Left lung (tissue), 10 donors: Measurements from ENCODE around the gene ACOX3. TPM values are rescaled to one million over a fixed set of nuclear protein-coding genes. Genes with fewer than 3 reads are reported as not detected.

ENCODE experiments used
- ATAC-seq: fragments of 200-7000 bp; cut with Tn5 transposase; one replicate; pipeline ENCODE4 v1.9.1; 2020; ENCODE audit warnings: moderate library complexity
- DNase-seq, 4 donors: peaks; one replicate each; pipeline ENCODE4 v3.0.0-alpha.2; 2013 to 2020
- H3K27ac ChIP-seq, 2 donors: fragments of 200-600 bp; sonication (generic) in 1 of 2; one replicate each; pipeline versions ENCODE4 v1.5.0 to v1.8.0; 2020 to 2021
- H3K27me3 ChIP-seq, 2 donors: fragments of 200-600 bp; sonication (generic) in 1 of 2; one replicate each; pipeline versions ENCODE4 v1.5.0 to v1.8.0; 2020 to 2021
- H3K36me3 ChIP-seq, 2 donors: fragments of 200-600 bp; sonication (generic) in 1 of 2; one replicate each; pipeline versions ENCODE4 v1.5.0 to v1.8.0; 2020 to 2021
- H3K4me1 ChIP-seq, 2 donors: fragments of 200-600 bp; one replicate each; pipeline ENCODE4 v1.8.0; 2021
- H3K4me3 ChIP-seq, 2 donors: fragments of 200-600 bp; sonication (generic) in 1 of 2; one replicate each; pipeline versions ENCODE4 v1.5.0 to v1.8.0; 2020 to 2021; ENCODE audit warnings: mild to moderate bottlenecking in 1 of 2
- H3K9me3 ChIP-seq, 2 donors: fragments of 200-600 bp; sonication (generic) in 1 of 2; one replicate each; pipeline versions ENCODE4 v1.5.0 to v1.8.0; 2020 to 2021
- intact Hi-C, 2 donors: fragments of 100-400 bp; cut with DNase I; formaldehyde crosslinking; loops; one replicate each; pipeline versions ENCODE4 v1.11.2 to v1.14.2; 2022
- polyA plus RNA-seq, 6 donors: library from polyadenylated mRNA; unstranded; fragments of 120-200 nt; gene quantifications; one replicate each; pipeline ENCODE4 v1.2.1, GENCODE V29; 2013; ENCODE audit not compliant: insufficient read length in 6 of 6
- total RNA-seq, 2 donors: library from RNA; stranded (reverse); fragmentation: NEBNext Ultra II Directional; extraction: Animal tissue kit (Norgen Biotek cat#: 25700); gene quantifications; one replicate each; pipeline ENCODE4 v1.2.1, GENCODE V29; 2021
- TF ChIP-seq, protein P1 (sequence below), 2 donors: fragments of 200-600 bp; sonication (generic) in 1 of 2; IDR thresholded peaks; one replicate each; pipeline versions ENCODE4 v1.5.0 to v1.8.0; 2021; ENCODE audit warnings: antibody characterized with exemption in 2 of 2
- donor health status: DM: no; HTN: yes; CAD: no.
- donor health status: DM: no; HTN: no; CAD: no.

The ACOX3 gene
- total and polyA plus RNA-seq, 8 donors: 19.9 to 31.7 (median 23.4) TPM

DNA sequence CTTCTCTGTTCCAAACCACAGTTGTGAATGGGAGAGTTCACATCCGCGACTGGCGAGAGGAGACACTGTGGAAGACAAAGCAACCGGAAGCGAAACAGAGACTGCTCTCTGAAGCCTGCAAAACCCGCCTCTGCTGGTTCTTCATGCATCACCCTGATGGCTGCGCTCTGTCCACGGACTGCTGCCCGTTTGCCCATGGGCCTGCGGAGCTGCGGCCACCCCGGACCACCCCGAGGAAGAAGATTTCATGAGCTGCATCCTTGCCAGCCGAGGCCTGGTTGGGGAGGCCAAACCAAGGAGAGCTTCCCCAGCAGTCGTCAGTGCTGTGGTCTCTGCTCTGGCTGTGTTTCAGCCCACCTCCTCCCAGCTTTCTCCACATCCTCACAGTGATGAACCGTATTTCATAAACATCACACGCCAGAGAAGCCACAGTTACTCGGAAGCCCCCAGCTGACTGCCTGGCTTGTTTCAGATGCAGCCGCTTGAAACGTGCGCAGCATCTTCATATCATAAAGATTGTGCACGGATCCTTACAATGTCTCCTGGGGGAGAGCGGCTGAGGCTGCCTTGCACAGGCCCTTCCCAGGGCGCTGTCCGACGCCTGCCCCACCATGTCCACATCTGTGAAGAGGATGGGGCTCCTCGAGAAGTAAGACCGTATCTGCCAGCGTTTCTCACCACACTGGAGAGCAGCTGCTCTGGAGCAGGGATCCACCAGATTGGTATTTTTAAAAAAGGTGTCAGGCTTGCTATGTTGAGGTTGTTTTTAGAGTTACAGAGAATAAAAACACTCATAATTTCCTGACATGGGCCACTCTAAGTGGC lies 35.4 kb upstream of the ACOX3 start:
- intact Hi-C loops: loop anchor here in 1 of 2 donors (10.0 kb wide), 1 partner anchor 69 kb away; no protein-coding TSS in a partner anchor
- DNase-seq (no peak), ATAC-seq (no peak)
- H3K36me3 ChIP-seq: peaks cover 0 to 37% of the 10 kb centered on the region in 2 donors
- no peak overlapping the region for H3K4me3 ChIP-seq
- H3K9me3 ChIP-seq: no peaks in the 10 kb centered on the region
- no peak overlapping the region for H3K27ac ChIP-seq
- no peaks in the 10 kb centered on the region for H3K27me3 ChIP-seq
- TF ChIP-seq, protein P1, sequence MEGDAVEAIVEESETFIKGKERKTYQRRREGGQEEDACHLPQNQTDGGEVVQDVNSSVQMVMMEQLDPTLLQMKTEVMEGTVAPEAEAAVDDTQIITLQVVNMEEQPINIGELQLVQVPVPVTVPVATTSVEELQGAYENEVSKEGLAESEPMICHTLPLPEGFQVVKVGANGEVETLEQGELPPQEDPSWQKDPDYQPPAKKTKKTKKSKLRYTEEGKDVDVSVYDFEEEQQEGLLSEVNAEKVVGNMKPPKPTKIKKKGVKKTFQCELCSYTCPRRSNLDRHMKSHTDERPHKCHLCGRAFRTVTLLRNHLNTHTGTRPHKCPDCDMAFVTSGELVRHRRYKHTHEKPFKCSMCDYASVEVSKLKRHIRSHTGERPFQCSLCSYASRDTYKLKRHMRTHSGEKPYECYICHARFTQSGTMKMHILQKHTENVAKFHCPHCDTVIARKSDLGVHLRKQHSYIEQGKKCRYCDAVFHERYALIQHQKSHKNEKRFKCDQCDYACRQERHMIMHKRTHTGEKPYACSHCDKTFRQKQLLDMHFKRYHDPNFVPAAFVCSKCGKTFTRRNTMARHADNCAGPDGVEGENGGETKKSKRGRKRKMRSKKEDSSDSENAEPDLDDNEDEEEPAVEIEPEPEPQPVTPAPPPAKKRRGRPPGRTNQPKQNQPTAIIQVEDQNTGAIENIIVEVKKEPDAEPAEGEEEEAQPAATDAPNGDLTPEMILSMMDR (IDR thresholded peaks at IDR 0.05): no peak
- H3K4me1 ChIP-seq: peaks cover 0 to 12% of the 10 kb centered on the region in 2 donors

DNA sequence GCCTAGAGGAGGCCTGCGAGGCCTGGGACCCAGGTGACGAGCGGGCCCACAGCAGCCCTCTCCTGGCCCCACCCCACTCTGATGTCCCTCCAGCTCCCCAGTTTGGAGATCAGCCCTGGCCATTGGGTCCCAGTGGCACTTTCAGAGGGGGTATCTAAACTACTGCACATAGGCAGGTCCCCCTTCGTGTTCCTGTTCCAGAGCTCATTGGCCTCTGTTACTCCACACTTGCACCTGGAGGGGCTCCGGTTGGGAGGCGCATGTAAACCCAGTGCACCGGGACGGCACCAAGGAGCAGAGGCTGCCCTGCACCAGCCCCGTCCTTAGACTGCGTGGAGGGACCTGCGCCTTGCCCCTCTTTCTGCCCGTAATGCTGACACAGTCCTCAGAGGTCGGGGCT lies 34.3 kb upstream of the ACOX3 start:
- Histone ChIP-seq H3K4me1 (peaks cover 0 to 12% of the 10 kb centered on the region in 2 donors), H3K27me3 (no peaks in the 10 kb centered on the region), H3K36me3 (peaks cover 0 to 42% of the 10 kb centered on the region in 2 donors), H3K4me3 (no peak overlapping the region), H3K9me3 (no peaks in the 10 kb centered on the region), H3K27ac (no peak overlapping the region)
- no peak for DNase-seq
- intact Hi-C loops: loop anchor here in 1 of 2 donors (10.0 kb wide), 1 partner anchor 70 kb away; no protein-coding TSS in a partner anchor
- no peak for ATAC-seq
- TF ChIP-seq, protein P1 (IDR thresholded peaks at IDR 0.05): no peak

DNA sequence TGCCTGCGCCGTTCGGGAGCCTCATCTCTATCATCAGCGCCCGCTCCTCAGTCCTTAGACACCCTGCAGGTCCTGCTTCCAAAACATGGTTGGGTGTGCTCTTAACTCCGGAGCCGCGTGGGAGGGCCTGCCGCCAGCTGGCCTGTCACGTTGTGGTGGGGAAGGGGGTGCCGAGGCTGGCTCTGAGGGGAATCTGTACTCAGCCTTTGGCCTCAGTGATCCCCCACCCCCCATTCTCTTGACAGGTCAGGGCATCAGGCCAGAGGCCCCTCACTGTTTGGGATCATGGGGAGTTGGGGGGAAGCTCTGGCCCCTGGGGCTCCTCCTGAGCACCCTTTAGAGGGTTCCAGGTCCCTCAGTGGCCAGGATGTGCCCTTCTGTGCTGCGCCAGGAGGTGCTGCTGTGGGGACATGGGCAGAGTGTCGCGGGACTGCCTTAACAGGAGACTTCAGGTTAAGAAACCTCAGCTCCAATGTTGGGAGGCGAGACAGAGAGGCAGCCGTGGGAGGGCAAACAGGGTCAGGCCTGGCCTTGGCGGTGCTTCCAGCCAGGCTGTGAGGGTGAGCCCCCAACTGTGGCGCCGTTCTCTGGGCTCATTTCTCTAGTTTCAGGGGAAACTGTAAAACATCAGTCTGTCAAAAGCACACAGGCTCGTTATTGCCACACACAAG lies 33.5 kb upstream of the ACOX3 start:
- Histone ChIP-seq H3K27ac (no peak overlapping the region), H3K9me3 (no peaks in the 10 kb centered on the region), H3K27me3 (no peaks in the 10 kb centered on the region), H3K4me1 (peaks cover 0 to 12% of the 10 kb centered on the region in 2 donors), H3K4me3 (no peak overlapping the region), H3K36me3 (peaks cover 0 to 50% of the 10 kb centered on the region in 2 donors)
- DNase-seq (no peak), ATAC-seq (no peak)
- TF ChIP-seq, protein P1 (IDR thresholded peaks at IDR 0.05): no peak
- intact Hi-C loops: loop anchor here in 1 of 2 donors (10.0 kb wide), 1 partner anchor 71 kb away; no protein-coding TSS in a partner anchor

DNA sequence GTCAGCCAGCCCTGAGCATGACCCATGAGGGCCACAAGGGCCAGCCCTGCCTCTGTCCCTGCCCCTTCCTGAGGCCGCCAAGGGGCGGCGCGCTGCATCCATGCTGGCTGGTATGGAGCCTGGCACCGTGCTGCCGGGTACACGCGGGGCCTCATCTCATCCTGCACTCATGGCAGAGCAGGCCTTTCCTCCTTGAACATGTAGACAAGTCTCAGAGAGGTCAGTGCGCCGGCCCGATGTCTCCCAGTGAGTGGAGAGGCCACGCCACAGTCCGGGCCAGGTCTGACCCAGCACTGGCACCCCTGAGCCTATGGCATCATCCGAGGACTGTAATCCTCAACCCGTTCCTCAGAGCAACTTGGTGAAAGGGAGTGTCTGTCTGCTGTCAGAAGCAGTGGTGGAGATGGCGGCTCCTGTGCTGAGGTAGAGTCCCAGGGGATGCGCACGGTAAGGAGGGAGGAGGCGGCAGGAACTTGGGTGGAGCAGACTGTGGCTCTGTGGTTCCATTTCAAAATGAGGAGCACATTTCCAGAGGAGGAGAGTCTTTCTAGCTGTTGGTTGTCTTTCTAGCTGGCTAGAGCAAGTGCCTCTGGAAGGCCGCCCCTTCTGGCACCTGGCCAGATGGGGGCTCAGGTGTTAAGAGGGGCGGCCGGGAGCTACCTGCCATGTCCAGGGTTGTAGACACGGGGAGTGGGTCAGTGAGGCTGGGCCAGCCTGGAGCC lies 32.8 kb upstream of the ACOX3 start:
- H3K27me3 ChIP-seq: no peaks in the 10 kb centered on the region
- ATAC-seq (no peak), DNase-seq (peak in 1 of 4 donors; percentile 79)
- H3K4me1 ChIP-seq: peaks cover 0 to 12% of the 10 kb centered on the region in 2 donors
- intact Hi-C loops: loop anchor here in 1 of 2 donors (10.0 kb wide), 1 partner anchor 71 kb away; no protein-coding TSS in a partner anchor
- H3K27ac ChIP-seq: peak overlapping the region; percentile 33 to 71
- H3K36me3 ChIP-seq: peaks cover 0 to 52% of the 10 kb centered on the region in 2 donors
- TF ChIP-seq, protein P1 (IDR thresholded peaks at IDR 0.05): no peak
- no peak overlapping the region for H3K4me3 ChIP-seq
- no peaks in the 10 kb centered on the region for H3K9me3 ChIP-seq
